Ishikawa (cell line): ENCODE data around the gene YWHAQ.
A peak's percentile ranks its signal among the peaks of the same experiment; 100 is the strongest.

Source experiments
- CEBPB ChIP-seq: IDR thresholded peaks from 2 replicates; pipeline ENCODE4 v1.6.1; 2012
- CREB1 ChIP-seq: IDR thresholded peaks from 2 replicates; pipeline ENCODE4 v1.6.1; 2012; ENCODE audit warnings: low read depth
- EGR1 ChIP-seq: IDR thresholded peaks from 2 replicates; pipeline ENCODE4 v1.6.1; 2012
- EP300 ChIP-seq: IDR thresholded peaks from 2 replicates; pipeline ENCODE4 v1.6.1; 2012; ENCODE audit warnings: borderline replicate concordance
- FOXM1 ChIP-seq: IDR thresholded peaks from 2 replicates; pipeline ENCODE4 v1.6.1; 2012; ENCODE audit warnings: low read depth, borderline replicate concordance
- MAX ChIP-seq: IDR thresholded peaks from 2 replicates; pipeline ENCODE4 v1.6.1; 2012
- NFIC ChIP-seq: IDR thresholded peaks from 2 replicates; pipeline ENCODE4 v1.6.1; 2012
- RAD21 ChIP-seq: IDR thresholded peaks from 2 replicates; pipeline ENCODE4 v1.6.1; 2012; ENCODE audit warnings: low read depth
- REST ChIP-seq: IDR thresholded peaks from 2 replicates; pipeline ENCODE4 v1.6.1; 2012; ENCODE audit warnings: low read depth, mild to moderate bottlenecking
- TAF1 ChIP-seq: IDR thresholded peaks from 2 replicates; pipeline ENCODE4 v1.6.1; 2012; ENCODE audit warnings: low read depth, mild to moderate bottlenecking
- TCF12 ChIP-seq: IDR thresholded peaks from 2 replicates; pipeline ENCODE4 v1.6.1; 2012; ENCODE audit warnings: low read depth
- TEAD4 ChIP-seq: IDR thresholded peaks from 2 replicates; pipeline ENCODE4 v1.6.1; 2012
- USF1 ChIP-seq: IDR thresholded peaks from 2 replicates; pipeline ENCODE4 v1.6.1; 2012
- YY1 ChIP-seq: IDR thresholded peaks from 2 replicates; pipeline ENCODE4 v1.6.1; 2012; ENCODE audit warnings: low read depth
- ZBTB7A ChIP-seq: IDR thresholded peaks from 2 replicates; pipeline ENCODE4 v1.6.1; 2012; ENCODE audit warnings: low read depth

The YWHAQ gene

GRCh38 chr2:9596621-9597311 is 34.0 kb downstream of the YWHAQ start:
- TF ChIP-seq TAF1 = no peak
- TF ChIP-seq CREB1 = no peak
- no peak for TF ChIP-seq REST
- no peak for TF ChIP-seq RAD21
- TF ChIP-seq FOXM1 = no peak
- TF ChIP-seq USF1 = no peak

- TF ChIP-seq TCF12 (no peak), CREB1 (no peak), USF1 (no peak), NFIC (no peak), RAD21 (no peak), EGR1 (no peak), TEAD4 (no peak), REST (no peak), MAX (no peak), TAF1 (no peak), CEBPB (no peak), ZBTB7A (no peak), FOXM1 (no peak), YY1 (no peak), EP300 (no peak)
Observed at GRCh38 chr2:9595746-9596145, 35.1 kb downstream of the YWHAQ start.

GRCh38 chr2:9594366-9595054 is 36.3 kb downstream of the YWHAQ start:
- TF ChIP-seq EGR1 (0 out of 2 replicates have a peak, but pooled peaks have one; percentile 24), MAX (no peak), ZBTB7A (no peak), USF1 (no peak)

- TF ChIP-seq MAX (no peak), TCF12 (no peak), RAD21 (no peak), TAF1 (no peak), USF1 (no peak)
Observed at GRCh38 chr2:9593925-9594324, 36.9 kb downstream of the YWHAQ start.

GRCh38 chr2:9592699-9593098 is 38.1 kb downstream of the YWHAQ start:
- no peak for TF ChIP-seq FOXM1
- no peak for TF ChIP-seq TAF1
- TF ChIP-seq REST = no peak
- TF ChIP-seq RAD21 = no peak
- TF ChIP-seq YY1 = no peak
- TF ChIP-seq NFIC = no peak
- no peak for TF ChIP-seq CREB1
